Measurements from ENCODE around the gene STRA8. TPM values are rescaled to one million over a fixed set of nuclear protein-coding genes. Genes with fewer than 3 reads are reported as not detected.

Gene STRA8
- total RNA-seq, 1 experiment from 2014 or later: not detected

GRCh38 chr7:135246191-135246825 lies 12.7 kb downstream of the STRA8 start:
- TF ChIP-seq EZH2 (IDR thresholded peaks at IDR 0.05; ENCODE audit: low read depth): no peak
- TF ChIP-seq CTCF (conservative IDR thresholded peaks at IDR 0.05): no peak
- BruUV-seq (replicated peaks): no TSS peak
- Histone ChIP-seq H3K4me1 (replicated peaks; ENCODE audit: insufficient read depth) (no peaks in the 10 kb centered on the region), H3F3A (ENCODE audit: insufficient read depth, low read depth) (no peaks in the 10 kb centered on the region), H2AFZ (no peak overlapping the region), H3K9me2 (ENCODE audit: insufficient read depth) (no peaks in the 10 kb centered on the region), H3K36me3 (ENCODE audit: low read depth) (no peaks in the 10 kb centered on the region), H3K27me3 (ENCODE audit: insufficient read depth, low read depth) (0 out of 2 replicates have a peak, but pooled peaks cover 3% of the 10 kb centered on the region), H3K79me2 (ENCODE audit: low read depth) (no peaks in the 10 kb centered on the region), H3K27ac (no peak overlapping the region), H3K4me2 (no peak overlapping the region), H3K4me3 (no peak overlapping the region), H4K20me1 (ENCODE audit: insufficient read depth) (no peaks in the 10 kb centered on the region), H3K9me3 (ENCODE audit: insufficient read depth, low read depth) (no peaks in the 10 kb centered on the region)
- CTCF ChIA-PET: no interaction called here
- intact Hi-C loops (cut with micrococcal nuclease; ENCODE audit: unreplicated experiment): no loop called here
- POLR2A ChIA-PET (ENCODE audit: unreplicated experiment): no interaction called here
- no peak for DNase-seq

GRCh38 chr7:135247746-135248471 lies 14.3 kb downstream of the STRA8 start:
- H3K79me2 ChIP-seq (ENCODE audit: low read depth): no peaks in the 10 kb centered on the region
- no peaks in the 10 kb centered on the region for H3K36me3 ChIP-seq (ENCODE audit: low read depth)
- no peak for TF ChIP-seq CTCF (conservative IDR thresholded peaks at IDR 0.05)
- no peak for TF ChIP-seq EZH2 (IDR thresholded peaks at IDR 0.05; ENCODE audit: low read depth)
- no peak for DNase-seq
- no TSS peak for BruUV-seq (replicated peaks)
- no peaks in the 10 kb centered on the region for H3K9me3 ChIP-seq (ENCODE audit: insufficient read depth, low read depth)
- H2AFZ ChIP-seq: no peak overlapping the region
- no peaks in the 10 kb centered on the region for H3F3A ChIP-seq (ENCODE audit: insufficient read depth, low read depth)
- H3K27ac ChIP-seq: no peak overlapping the region
- H3K4me1 ChIP-seq (replicated peaks; ENCODE audit: insufficient read depth): no peaks in the 10 kb centered on the region
- no peak overlapping the region for H3K4me2 ChIP-seq
- ChIA-PET CTCF (no interaction called here), POLR2A (ENCODE audit: unreplicated experiment) (no interaction called here)
- H4K20me1 ChIP-seq (ENCODE audit: insufficient read depth): no peaks in the 10 kb centered on the region
- H3K4me3 ChIP-seq: no peak overlapping the region
- no peaks in the 10 kb centered on the region for H3K9me2 ChIP-seq (ENCODE audit: insufficient read depth)
- no peaks in the 10 kb centered on the region for H3K27me3 ChIP-seq (ENCODE audit: insufficient read depth, low read depth)
- intact Hi-C loops (cut with micrococcal nuclease; ENCODE audit: unreplicated experiment): no loop called here

- H3K9me3 ChIP-seq (ENCODE audit: insufficient read depth, low read depth): no peaks in the 10 kb centered on the region
- H3K27me3 ChIP-seq (ENCODE audit: insufficient read depth, low read depth): no peaks in the 10 kb centered on the region
- H2AFZ ChIP-seq: no peak overlapping the region
- no peaks in the 10 kb centered on the region for H3K36me3 ChIP-seq (ENCODE audit: low read depth)
- CTCF ChIA-PET: interaction anchor here (0.6 kb wide), 1 partner anchor 100 kb away, joined by 3 read pairs; no protein-coding TSS in a partner anchor
- TF ChIP-seq CTCF (conservative IDR thresholded peaks at IDR 0.05) (no peak), EZH2 (IDR thresholded peaks at IDR 0.05; ENCODE audit: low read depth) (no peak)
- no peak overlapping the region for H3K4me2 ChIP-seq
- no peaks in the 10 kb centered on the region for H4K20me1 ChIP-seq (ENCODE audit: insufficient read depth)
- no peak overlapping the region for H3K27ac ChIP-seq
- peaks cover 1% of the 10 kb centered on the region; the same call in 1 of the 2 replicates for H3F3A ChIP-seq (ENCODE audit: insufficient read depth, low read depth)
- intact Hi-C loops (cut with micrococcal nuclease; ENCODE audit: unreplicated experiment): no loop called here
- no TSS peak for BruUV-seq (replicated peaks)
- POLR2A ChIA-PET (ENCODE audit: unreplicated experiment): no interaction called here
- H3K9me2 ChIP-seq (ENCODE audit: insufficient read depth): no peaks in the 10 kb centered on the region
- no peak for DNase-seq
- no peak overlapping the region for H3K4me3 ChIP-seq
- H3K4me1 ChIP-seq (replicated peaks; ENCODE audit: insufficient read depth): peaks cover 3% of the 10 kb centered on the region
- H3K79me2 ChIP-seq (ENCODE audit: low read depth): no peaks in the 10 kb centered on the region
Observed at GRCh38 chr7:135248546-135248945, 14.9 kb downstream of the STRA8 start.

Measured in PC-9 (cell line).